Measurements from ENCODE around the gene ASB13. TPM values are rescaled to one million over a fixed set of nuclear protein-coding genes. Genes with fewer than 3 reads are reported as not detected.

ASB13 gene
- total and polyA plus RNA-seq, 2 of the 13 experiments (the other 11 are each of a cell fraction or from before 2014, with no cell fraction given) = 9.3 to 15.4 TPM

DNA sequence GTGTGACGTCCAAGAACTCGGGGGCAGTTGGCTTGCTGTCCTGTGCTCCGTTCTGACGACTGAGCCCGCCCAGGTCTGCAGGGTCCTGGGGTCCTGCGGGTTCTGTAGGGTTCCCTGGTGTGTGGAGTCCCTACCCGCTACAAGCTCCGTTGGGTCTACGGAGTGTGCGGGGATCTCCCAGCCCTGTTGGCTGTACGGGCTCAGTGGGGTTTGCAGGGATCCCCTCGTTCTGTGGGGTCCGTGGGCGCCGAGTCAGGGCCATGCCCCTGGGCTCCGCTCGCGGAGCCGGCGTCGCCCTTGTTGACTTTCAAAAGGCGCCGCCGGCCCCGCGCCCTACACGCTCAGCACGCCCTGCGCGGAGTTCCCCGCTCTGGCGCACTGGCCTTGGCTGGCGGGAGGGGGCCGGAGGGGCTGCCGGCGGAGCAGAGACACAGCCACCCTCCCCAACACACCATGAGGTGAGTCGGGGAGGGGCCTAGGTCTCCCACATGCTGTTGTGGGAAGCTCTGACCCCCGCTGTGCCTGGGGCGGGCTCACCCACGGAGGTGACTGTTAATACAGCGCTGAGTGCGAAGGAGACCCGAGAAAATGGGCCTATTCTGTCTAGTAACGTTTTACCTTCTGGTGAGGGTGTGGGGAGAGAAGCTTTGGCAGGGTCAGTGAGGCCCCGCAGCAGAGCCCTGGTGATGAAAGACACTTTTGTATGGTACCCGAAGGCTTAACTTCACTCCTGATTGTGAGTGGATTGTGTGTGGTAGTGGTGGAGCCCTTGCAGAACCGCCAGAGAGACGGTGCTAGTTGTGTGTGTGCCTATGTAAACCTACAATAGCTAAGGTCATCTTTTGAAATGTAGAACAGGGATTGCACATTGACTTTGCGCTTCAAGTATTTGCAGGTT is 26.3 kb upstream of the ASB13 start (continued):
- TF ChIP-seq, protein P1, sequence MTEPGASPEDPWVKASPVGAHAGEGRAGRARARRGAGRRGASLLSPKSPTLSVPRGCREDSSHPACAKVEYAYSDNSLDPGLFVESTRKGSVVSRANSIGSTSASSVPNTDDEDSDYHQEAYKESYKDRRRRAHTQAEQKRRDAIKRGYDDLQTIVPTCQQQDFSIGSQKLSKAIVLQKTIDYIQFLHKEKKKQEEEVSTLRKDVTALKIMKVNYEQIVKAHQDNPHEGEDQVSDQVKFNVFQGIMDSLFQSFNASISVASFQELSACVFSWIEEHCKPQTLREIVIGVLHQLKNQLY (CRISPR knock-in tag; IDR thresholded peaks at IDR 0.05) = peak; percentile 71
- TF ChIP-seq RARA (CRISPR knock-in tag; IDR thresholded peaks at IDR 0.05) (peak; percentile 78), XRCC5 (optimal IDR thresholded peaks at IDR 0.05; ENCODE audit: low read length) (peak; percentile 56), ATRX (CRISPR knock-in tag; IDR thresholded peaks at IDR 0.05; ENCODE audit: borderline replicate concordance) (no peak), ZNF781 (CRISPR knock-in tag; IDR thresholded peaks at IDR 0.05; ENCODE audit: borderline replicate concordance, not compliant biosample characterization) (peak; percentile 31), ZNF660 (CRISPR knock-in tag; IDR thresholded peaks at IDR 0.05; ENCODE audit: borderline replicate concordance, low read depth) (no peak), MIER3 (CRISPR knock-in tag; IDR thresholded peaks at IDR 0.05; ENCODE audit: borderline replicate concordance) (no peak; the same call in 1 of the 2 replicates), HNRNPL (IDR thresholded peaks at IDR 0.05; ENCODE audit: low read depth, low read length) (no peak), MAZ (IDR thresholded peaks at IDR 0.05; ENCODE audit: borderline replicate concordance, low read depth, low read length) (peak; percentile 85), MAZ (CRISPR knock-in tag; IDR thresholded peaks at IDR 0.05; ENCODE audit: low read depth) (peak; percentile 95), ZFP82 (CRISPR knock-in tag; IDR thresholded peaks at IDR 0.05; ENCODE audit: borderline replicate concordance) (no peak), SETDB1 (CRISPR knock-in tag; IDR thresholded peaks at IDR 0.05; ENCODE audit: borderline replicate concordance) (no peak)
- TF ChIP-seq, protein P2, sequence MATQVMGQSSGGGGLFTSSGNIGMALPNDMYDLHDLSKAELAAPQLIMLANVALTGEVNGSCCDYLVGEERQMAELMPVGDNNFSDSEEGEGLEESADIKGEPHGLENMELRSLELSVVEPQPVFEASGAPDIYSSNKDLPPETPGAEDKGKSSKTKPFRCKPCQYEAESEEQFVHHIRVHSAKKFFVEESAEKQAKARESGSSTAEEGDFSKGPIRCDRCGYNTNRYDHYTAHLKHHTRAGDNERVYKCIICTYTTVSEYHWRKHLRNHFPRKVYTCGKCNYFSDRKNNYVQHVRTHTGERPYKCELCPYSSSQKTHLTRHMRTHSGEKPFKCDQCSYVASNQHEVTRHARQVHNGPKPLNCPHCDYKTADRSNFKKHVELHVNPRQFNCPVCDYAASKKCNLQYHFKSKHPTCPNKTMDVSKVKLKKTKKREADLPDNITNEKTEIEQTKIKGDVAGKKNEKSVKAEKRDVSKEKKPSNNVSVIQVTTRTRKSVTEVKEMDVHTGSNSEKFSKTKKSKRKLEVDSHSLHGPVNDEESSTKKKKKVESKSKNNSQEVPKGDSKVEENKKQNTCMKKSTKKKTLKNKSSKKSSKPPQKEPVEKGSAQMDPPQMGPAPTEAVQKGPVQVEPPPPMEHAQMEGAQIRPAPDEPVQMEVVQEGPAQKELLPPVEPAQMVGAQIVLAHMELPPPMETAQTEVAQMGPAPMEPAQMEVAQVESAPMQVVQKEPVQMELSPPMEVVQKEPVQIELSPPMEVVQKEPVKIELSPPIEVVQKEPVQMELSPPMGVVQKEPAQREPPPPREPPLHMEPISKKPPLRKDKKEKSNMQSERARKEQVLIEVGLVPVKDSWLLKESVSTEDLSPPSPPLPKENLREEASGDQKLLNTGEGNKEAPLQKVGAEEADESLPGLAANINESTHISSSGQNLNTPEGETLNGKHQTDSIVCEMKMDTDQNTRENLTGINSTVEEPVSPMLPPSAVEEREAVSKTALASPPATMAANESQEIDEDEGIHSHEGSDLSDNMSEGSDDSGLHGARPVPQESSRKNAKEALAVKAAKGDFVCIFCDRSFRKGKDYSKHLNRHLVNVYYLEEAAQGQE (IDR thresholded peaks at IDR 0.05; ENCODE audit: borderline replicate concordance in 1 of 2, low read depth in 1 of 2, low read length in 2 of 2) = peak in 1 of 2 experiments; percentile 15; a peak in 1 of 4 replicates
- TF ChIP-seq, protein P3, sequence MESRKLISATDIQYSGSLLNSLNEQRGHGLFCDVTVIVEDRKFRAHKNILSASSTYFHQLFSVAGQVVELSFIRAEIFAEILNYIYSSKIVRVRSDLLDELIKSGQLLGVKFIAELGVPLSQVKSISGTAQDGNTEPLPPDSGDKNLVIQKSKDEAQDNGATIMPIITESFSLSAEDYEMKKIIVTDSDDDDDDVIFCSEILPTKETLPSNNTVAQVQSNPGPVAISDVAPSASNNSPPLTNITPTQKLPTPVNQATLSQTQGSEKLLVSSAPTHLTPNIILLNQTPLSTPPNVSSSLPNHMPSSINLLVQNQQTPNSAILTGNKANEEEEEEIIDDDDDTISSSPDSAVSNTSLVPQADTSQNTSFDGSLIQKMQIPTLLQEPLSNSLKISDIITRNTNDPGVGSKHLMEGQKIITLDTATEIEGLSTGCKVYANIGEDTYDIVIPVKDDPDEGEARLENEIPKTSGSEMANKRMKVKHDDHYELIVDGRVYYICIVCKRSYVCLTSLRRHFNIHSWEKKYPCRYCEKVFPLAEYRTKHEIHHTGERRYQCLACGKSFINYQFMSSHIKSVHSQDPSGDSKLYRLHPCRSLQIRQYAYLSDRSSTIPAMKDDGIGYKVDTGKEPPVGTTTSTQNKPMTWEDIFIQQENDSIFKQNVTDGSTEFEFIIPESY (CRISPR knock-in tag; IDR thresholded peaks at IDR 0.05) = no peak
- TF ChIP-seq, protein P4, sequence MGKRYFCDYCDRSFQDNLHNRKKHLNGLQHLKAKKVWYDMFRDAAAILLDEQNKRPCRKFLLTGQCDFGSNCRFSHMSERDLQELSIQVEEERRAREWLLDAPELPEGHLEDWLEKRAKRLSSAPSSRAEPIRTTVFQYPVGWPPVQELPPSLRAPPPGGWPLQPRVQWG (CRISPR knock-in tag; IDR thresholded peaks at IDR 0.05; ENCODE audit: borderline replicate concordance, low read depth) = no peak
- TF ChIP-seq, protein P5, sequence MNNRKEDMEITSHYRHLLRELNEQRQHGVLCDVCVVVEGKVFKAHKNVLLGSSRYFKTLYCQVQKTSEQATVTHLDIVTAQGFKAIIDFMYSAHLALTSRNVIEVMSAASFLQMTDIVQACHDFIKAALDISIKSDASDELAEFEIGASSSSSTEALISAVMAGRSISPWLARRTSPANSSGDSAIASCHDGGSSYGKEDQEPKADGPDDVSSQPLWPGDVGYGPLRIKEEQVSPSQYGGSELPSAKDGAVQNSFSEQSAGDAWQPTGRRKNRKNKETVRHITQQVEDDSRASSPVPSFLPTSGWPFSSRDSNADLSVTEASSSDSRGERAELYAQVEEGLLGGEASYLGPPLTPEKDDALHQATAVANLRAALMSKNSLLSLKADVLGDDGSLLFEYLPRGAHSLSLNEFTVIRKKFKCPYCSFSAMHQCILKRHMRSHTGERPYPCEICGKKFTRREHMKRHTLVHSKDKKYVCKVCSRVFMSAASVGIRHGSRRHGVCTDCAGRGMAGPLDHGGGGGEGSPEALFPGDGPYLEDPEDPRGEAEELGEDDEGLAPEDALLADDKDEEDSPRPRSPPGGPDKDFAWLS (CRISPR knock-in tag; IDR thresholded peaks at IDR 0.05; ENCODE audit: borderline replicate concordance) = no peak
- TF ChIP-seq, protein P6, sequence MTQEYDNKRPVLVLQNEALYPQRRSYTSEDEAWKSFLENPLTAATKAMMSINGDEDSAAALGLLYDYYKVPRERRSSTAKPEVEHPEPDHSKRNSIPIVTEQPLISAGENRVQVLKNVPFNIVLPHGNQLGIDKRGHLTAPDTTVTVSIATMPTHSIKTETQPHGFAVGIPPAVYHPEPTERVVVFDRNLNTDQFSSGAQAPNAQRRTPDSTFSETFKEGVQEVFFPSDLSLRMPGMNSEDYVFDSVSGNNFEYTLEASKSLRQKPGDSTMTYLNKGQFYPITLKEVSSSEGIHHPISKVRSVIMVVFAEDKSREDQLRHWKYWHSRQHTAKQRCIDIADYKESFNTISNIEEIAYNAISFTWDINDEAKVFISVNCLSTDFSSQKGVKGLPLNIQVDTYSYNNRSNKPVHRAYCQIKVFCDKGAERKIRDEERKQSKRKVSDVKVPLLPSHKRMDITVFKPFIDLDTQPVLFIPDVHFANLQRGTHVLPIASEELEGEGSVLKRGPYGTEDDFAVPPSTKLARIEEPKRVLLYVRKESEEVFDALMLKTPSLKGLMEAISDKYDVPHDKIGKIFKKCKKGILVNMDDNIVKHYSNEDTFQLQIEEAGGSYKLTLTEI (CRISPR knock-in tag; conservative IDR thresholded peaks at IDR 0.05) = no peak
